Panc1 (cell line): ENCODE results near the gene TEX261. TPM values are rescaled to one million over a fixed set of nuclear protein-coding genes. Genes with fewer than 3 reads are reported as not detected.

ENCODE experiments used
- ATAC-seq: fragments of 200-7000 bp; cut with Tn5 transposase; 2 replicates; pipeline ENCODE4 v1.9.1; 2020; ENCODE audit warnings: mild to moderate bottlenecking, moderate library complexity
- BruUV-seq: library from RNA; stranded (reverse); fragments of 400-500 nt; replicated peaks from 2 replicates; lab custom pipeline; 2021; lab: Mats Ljungman, UMichigan
- CTCF ChIA-PET: fragments of 300-600 bp; sonication (Branson Sonifier 250); formaldehyde crosslinking; loops from one replicate; lab custom pipeline; 2022; ENCODE audit warnings: antibody characterized with exemption; lab: Charles Lee
- POLR2A ChIA-PET: fragments of 300-600 bp; sonication (Branson Sonifier 250); formaldehyde crosslinking; loops from one replicate; lab custom pipeline; 2022; ENCODE audit warnings: antibody characterized with exemption; lab: Charles Lee
- DNase-seq: peaks from one replicate; pipeline ENCODE4 v3.0.0-alpha.2; 2010; ENCODE audit warnings: low read depth, low spot score
- H3K27ac ChIP-seq: 2 replicates; pipeline ENCODE4 v1.5.1; 2011; ENCODE audit warnings: mild to moderate bottlenecking, low read length, inconsistent platforms
- H3K27me3 ChIP-seq: fragments of 200-500 bp; sonication (Bioruptor generic); 2 replicates; pipeline ENCODE4 v1.6.0; 2014; ENCODE audit warnings: low read length, inconsistent platforms; ENCODE audit not compliant: control insufficient read depth, insufficient read depth
- H3K36me3 ChIP-seq: fragments of 200-500 bp; sonication (Bioruptor generic); 2 replicates; pipeline ENCODE4 v1.5.1; 2014; ENCODE audit warnings: inconsistent platforms, mild to moderate bottlenecking, low read length, moderate library complexity; ENCODE audit not compliant: control insufficient read depth, insufficient read depth
- H3K4me1 ChIP-seq: 2 replicates; pipeline ENCODE4 v1.5.1; 2011; ENCODE audit warnings: inconsistent platforms, mild to moderate bottlenecking, low read length, moderate library complexity; ENCODE audit not compliant: control insufficient read depth, insufficient read depth
- H3K4me3 ChIP-seq, 2 experiments: 2 replicates each; pipeline ENCODE4 v1.5.1; 2011 to 2012; ENCODE audit warnings: low read depth in 2 of 2, low read length in 2 of 2, mild to moderate bottlenecking in 2 of 2, inconsistent platforms in 1 of 2, moderate library complexity in 1 of 2
- H3K9me3 ChIP-seq: fragments of 200-500 bp; sonication (Bioruptor generic); 2 replicates; pipeline ENCODE4 v1.5.1; 2014; ENCODE audit warnings: low read depth, mild to moderate bottlenecking, inconsistent platforms, low read length, moderate library complexity; ENCODE audit not compliant: control insufficient read depth, insufficient read depth
- CTCF ChIP-seq: fragments of 450-650 bp; IDR thresholded peaks from 2 replicates; pipeline ENCODE4 v1.5.1; 2017; ENCODE audit warnings: mild to moderate bottlenecking
- POLR2AphosphoS5 ChIP-seq: IDR thresholded peaks from 2 replicates; pipeline ENCODE4 v1.6.1; 2012; ENCODE audit warnings: mild to moderate bottlenecking, low read depth, low read length, moderate library complexity
- SIN3A ChIP-seq: IDR thresholded peaks from 2 replicates; pipeline ENCODE4 v1.6.1; 2012; ENCODE audit warnings: low read depth, mild to moderate bottlenecking, low read length, moderate library complexity, borderline replicate concordance; ENCODE audit not compliant: insufficient read depth
- TCF7L2 ChIP-seq: IDR thresholded peaks from 2 replicates; pipeline ENCODE4 v1.6.1; 2011; ENCODE audit warnings: mild to moderate bottlenecking, low read depth, low read length, inconsistent platforms
- in situ Hi-C: cut with HindIII; loops from 2 replicates; pipeline ENCODE4 v1.10.0; 2016; ENCODE audit warnings: low sequenced_read_pairs, low pct_unique_long_range_greater_than_20kb
- intact Hi-C: fragments of 100-400 bp; cut with micrococcal nuclease; formaldehyde crosslinking; loops from one replicate; pipeline ENCODE4 v1.10.0; 2022; ENCODE audit not compliant: unreplicated experiment
- total RNA-seq: library from RNA; stranded (reverse); gene quantifications from one replicate; pipeline ENCODE4 v1.2.1, GENCODE V29; 2021; ENCODE audit not compliant: unreplicated experiment
- TF ChIP-seq, protein P1 (sequence below), 2 experiments: IDR thresholded peaks; 2 replicates each; pipeline ENCODE4 v1.6.1; 2011 to 2012; ENCODE audit warnings: low read depth in 2 of 2, control low read depth in 1 of 2, low read length in 1 of 2, mild to moderate bottlenecking in 1 of 2, moderate library complexity in 1 of 2; ENCODE audit not compliant: insufficient read depth in 1 of 2

TEX261 gene
- total RNA-seq, 1 experiment from 2014 or later, result 64.9 TPM

DNA sequence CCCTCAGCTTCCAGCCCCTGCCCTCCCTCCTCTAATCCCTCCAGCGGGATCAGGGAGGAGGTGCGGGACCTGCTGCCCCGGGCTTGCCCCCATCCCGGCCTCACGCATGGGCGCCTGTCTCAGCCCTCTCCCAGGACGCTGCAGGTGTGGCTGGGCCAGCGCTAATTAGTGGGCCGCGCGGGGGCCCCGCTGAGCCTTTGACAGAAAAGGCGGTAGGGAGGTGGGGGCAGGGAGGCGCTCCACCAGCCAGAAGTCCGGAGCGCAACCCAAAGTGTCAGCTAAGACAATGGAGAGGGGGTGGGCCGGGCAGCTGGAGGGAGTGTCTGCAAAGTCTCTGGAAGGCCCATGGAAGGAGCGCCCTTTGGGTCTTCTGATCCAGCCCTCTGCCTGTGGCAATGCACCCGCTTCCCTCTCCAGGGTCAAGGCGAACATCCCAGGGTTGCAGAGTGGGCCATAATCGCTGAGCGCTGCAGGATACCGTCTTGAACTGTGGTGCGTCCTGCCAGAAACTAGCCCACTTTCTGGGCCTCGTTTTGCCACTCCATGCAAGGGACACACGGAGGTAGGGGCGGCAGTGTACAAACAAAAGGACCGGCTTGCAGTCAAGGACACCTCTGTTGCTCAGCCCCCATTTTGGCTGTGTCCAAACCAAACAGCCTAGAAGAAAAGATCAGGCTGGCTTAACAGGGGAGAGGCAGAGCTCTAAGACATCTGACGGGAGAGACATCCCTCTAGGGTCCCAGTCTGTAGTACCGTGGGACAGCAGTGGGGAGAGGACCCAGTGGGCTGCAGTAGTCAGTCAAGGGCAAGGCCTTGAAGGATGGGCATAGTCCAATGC lies 55.5 kb downstream of the TEX261 start:
- ChIA-PET CTCF (no interaction called here), POLR2A (no interaction called here)

GRCh38 chr2:70938586-70938950 lies 56.1 kb downstream of the TEX261 start:
- ATAC-seq (no peak), DNase-seq (no peak)
- BruUV-seq, result no TSS peak
- Histone ChIP-seq H3K4me3 (no peak overlapping the region), H3K36me3 (no peaks in the 10 kb centered on the region), H3K4me1 (no peaks in the 10 kb centered on the region), H3K27ac (no peak overlapping the region), H3K27me3 (no peaks in the 10 kb centered on the region), H3K9me3 (no peaks in the 10 kb centered on the region)
- in situ Hi-C loops (no loop called here), intact Hi-C loops (no loop called here)
- no peak for TF ChIP-seq CTCF
- TF ChIP-seq SIN3A, result no peak
- no peak for TF ChIP-seq POLR2AphosphoS5
- no peak for TF ChIP-seq TCF7L2
- TF ChIP-seq, protein P1, sequence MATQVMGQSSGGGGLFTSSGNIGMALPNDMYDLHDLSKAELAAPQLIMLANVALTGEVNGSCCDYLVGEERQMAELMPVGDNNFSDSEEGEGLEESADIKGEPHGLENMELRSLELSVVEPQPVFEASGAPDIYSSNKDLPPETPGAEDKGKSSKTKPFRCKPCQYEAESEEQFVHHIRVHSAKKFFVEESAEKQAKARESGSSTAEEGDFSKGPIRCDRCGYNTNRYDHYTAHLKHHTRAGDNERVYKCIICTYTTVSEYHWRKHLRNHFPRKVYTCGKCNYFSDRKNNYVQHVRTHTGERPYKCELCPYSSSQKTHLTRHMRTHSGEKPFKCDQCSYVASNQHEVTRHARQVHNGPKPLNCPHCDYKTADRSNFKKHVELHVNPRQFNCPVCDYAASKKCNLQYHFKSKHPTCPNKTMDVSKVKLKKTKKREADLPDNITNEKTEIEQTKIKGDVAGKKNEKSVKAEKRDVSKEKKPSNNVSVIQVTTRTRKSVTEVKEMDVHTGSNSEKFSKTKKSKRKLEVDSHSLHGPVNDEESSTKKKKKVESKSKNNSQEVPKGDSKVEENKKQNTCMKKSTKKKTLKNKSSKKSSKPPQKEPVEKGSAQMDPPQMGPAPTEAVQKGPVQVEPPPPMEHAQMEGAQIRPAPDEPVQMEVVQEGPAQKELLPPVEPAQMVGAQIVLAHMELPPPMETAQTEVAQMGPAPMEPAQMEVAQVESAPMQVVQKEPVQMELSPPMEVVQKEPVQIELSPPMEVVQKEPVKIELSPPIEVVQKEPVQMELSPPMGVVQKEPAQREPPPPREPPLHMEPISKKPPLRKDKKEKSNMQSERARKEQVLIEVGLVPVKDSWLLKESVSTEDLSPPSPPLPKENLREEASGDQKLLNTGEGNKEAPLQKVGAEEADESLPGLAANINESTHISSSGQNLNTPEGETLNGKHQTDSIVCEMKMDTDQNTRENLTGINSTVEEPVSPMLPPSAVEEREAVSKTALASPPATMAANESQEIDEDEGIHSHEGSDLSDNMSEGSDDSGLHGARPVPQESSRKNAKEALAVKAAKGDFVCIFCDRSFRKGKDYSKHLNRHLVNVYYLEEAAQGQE (IDR thresholded peaks at IDR 0.05; ENCODE audit: insufficient read depth in 1 of 2, low read depth in 2 of 2, low read length in 1 of 2), result no peak
- POLR2A ChIA-PET, result no interaction called here
- CTCF ChIA-PET, result no interaction called here

More for the DNA sequence above, 55.5 kb downstream of the TEX261 start:
- DNase-seq (no peak), ATAC-seq (no peak)
- no peaks in the 10 kb centered on the region for H3K4me1 ChIP-seq
- H3K4me3 ChIP-seq, result no peak overlapping the region
- intact Hi-C loops (no loop called here), in situ Hi-C loops (no loop called here)
- BruUV-seq, result no TSS peak
- no peak overlapping the region for H3K27ac ChIP-seq
- H3K36me3 ChIP-seq, result no peaks in the 10 kb centered on the region
- no peaks in the 10 kb centered on the region for H3K27me3 ChIP-seq
- TF ChIP-seq, protein P1 (IDR thresholded peaks at IDR 0.05; ENCODE audit: insufficient read depth in 1 of 2, low read depth in 2 of 2, low read length in 1 of 2), result no peak
- TF ChIP-seq POLR2AphosphoS5, result no peak
- TF ChIP-seq TCF7L2, result no peak
- no peak for TF ChIP-seq SIN3A
- no peak for TF ChIP-seq CTCF
- no peaks in the 10 kb centered on the region for H3K9me3 ChIP-seq
